ENCODE data around the gene TMED4.
"Not testable (repeated sequence)": the region's sequence is repeated elsewhere in the genome, so short reads cannot be mapped to it uniquely, and the experiment has no call there.

TMED4 gene

GRCh38 chr7:44606341-44607140 is 24.5 kb upstream of the TMED4 start, which contains the start of gene OGDH:
Gene OGDH (plus strand): TSS chr7:44606627. CDS start chr7:44624344, 17,717 bp downstream.
- Histone ChIP-seq H3K9ac (ENCODE audit: low read depth, low read length) (peak within 1 kb of the TSS; percentile 83), H3K4me3 (ENCODE audit: low read depth, low read length) (peak within 1 kb of the TSS; percentile 88), H3K9me3 (ENCODE audit: control insufficient read depth, insufficient read depth, low read length) (no peaks in the 10 kb centered on the region), H3K27ac (ENCODE audit: low read depth, low read length) (peak within 1 kb of the TSS; percentile 91), H3K27me3 (ENCODE audit: control insufficient read depth, insufficient read depth, low read length) (no peaks in the 10 kb centered on the region), H3K36me3 (ENCODE audit: control insufficient read depth, insufficient read depth, low read length) (no peaks in the 10 kb centered on the region), H3K4me1 (ENCODE audit: control insufficient read depth, insufficient read depth, low read length) (peaks cover 9% of the 10 kb centered on the region; the same call in 1 of the 2 replicates)

GRCh38 chr7:44604941-44605340 is 22.9 kb upstream of the TMED4 start:
- Histone ChIP-seq H3K27ac (ENCODE audit: low read depth, low read length) (no peak overlapping the region), H3K9ac (ENCODE audit: low read depth, low read length) (no peak overlapping the region), H3K4me1 (ENCODE audit: control insufficient read depth, insufficient read depth, low read length) (peaks cover 9% of the 10 kb centered on the region; the same call in 1 of the 2 replicates), H3K4me3 (ENCODE audit: low read depth, low read length) (no peak overlapping the region), H3K27me3 (ENCODE audit: control insufficient read depth, insufficient read depth, low read length) (no peaks in the 10 kb centered on the region), H3K9me3 (ENCODE audit: control insufficient read depth, insufficient read depth, low read length) (no peaks in the 10 kb centered on the region), H3K36me3 (ENCODE audit: control insufficient read depth, insufficient read depth, low read length) (no peaks in the 10 kb centered on the region)

- no peak overlapping the region for H3K9ac ChIP-seq (ENCODE audit: low read depth, low read length)
- peaks cover 3% of the 10 kb centered on the region; the same call in 1 of the 2 replicates for H3K4me1 ChIP-seq (ENCODE audit: control insufficient read depth, insufficient read depth, low read length)
Measured at GRCh38 chr7:44603193-44603592, 21.2 kb upstream of the TMED4 start.

GRCh38 chr7:44602576-44602910 is 20.5 kb upstream of the TMED4 start:
- Histone ChIP-seq H3K27me3 (ENCODE audit: control insufficient read depth, insufficient read depth, low read length) (no peaks in the 10 kb centered on the region), H3K4me3 (ENCODE audit: low read depth, low read length) (no peak overlapping the region), H3K4me1 (ENCODE audit: control insufficient read depth, insufficient read depth, low read length) (peaks cover 3% of the 10 kb centered on the region; the same call in 1 of the 2 replicates), H3K27ac (ENCODE audit: low read depth, low read length) (no peak overlapping the region), H3K9me3 (ENCODE audit: control insufficient read depth, insufficient read depth, low read length) (no peaks in the 10 kb centered on the region), H3K36me3 (ENCODE audit: control insufficient read depth, insufficient read depth, low read length) (no peaks in the 10 kb centered on the region), H3K9ac (ENCODE audit: low read depth, low read length) (no peak overlapping the region)

More at GRCh38 chr7:44603193-44603592, 21.2 kb upstream of the TMED4 start:
- no peaks in the 10 kb centered on the region for H3K9me3 ChIP-seq (ENCODE audit: control insufficient read depth, insufficient read depth, low read length)
- H3K27me3 ChIP-seq (ENCODE audit: control insufficient read depth, insufficient read depth, low read length), result no peaks in the 10 kb centered on the region
- H3K27ac ChIP-seq (ENCODE audit: low read depth, low read length), result no peak overlapping the region
- H3K36me3 ChIP-seq (ENCODE audit: control insufficient read depth, insufficient read depth, low read length), result no peaks in the 10 kb centered on the region
- no peak overlapping the region for H3K4me3 ChIP-seq (ENCODE audit: low read depth, low read length)

GRCh38 chr7:44599222-44599621 is 17.2 kb upstream of the TMED4 start:
- Histone ChIP-seq H3K9me3 (ENCODE audit: control insufficient read depth, insufficient read depth, low read length) (no peaks in the 10 kb centered on the region), H3K27ac (ENCODE audit: low read depth, low read length) (no peak overlapping the region), H3K4me1 (ENCODE audit: control insufficient read depth, insufficient read depth, low read length) (no peaks in the 10 kb centered on the region), H3K9ac (ENCODE audit: low read depth, low read length) (no peak overlapping the region), H3K36me3 (ENCODE audit: control insufficient read depth, insufficient read depth, low read length) (no peaks in the 10 kb centered on the region), H3K27me3 (ENCODE audit: control insufficient read depth, insufficient read depth, low read length) (no peaks in the 10 kb centered on the region), H3K4me3 (ENCODE audit: low read depth, low read length) (no peak overlapping the region)

GRCh38 chr7:44597181-44597580 is 15.2 kb upstream of the TMED4 start:
- H3K27ac ChIP-seq (ENCODE audit: low read depth, low read length); H3K9ac ChIP-seq (ENCODE audit: low read depth, low read length); H3K9me3 ChIP-seq (ENCODE audit: control insufficient read depth, insufficient read depth, low read length); H3K36me3 ChIP-seq (ENCODE audit: control insufficient read depth, insufficient read depth, low read length); H3K4me3 ChIP-seq (ENCODE audit: low read depth, low read length); H3K4me1 ChIP-seq (ENCODE audit: control insufficient read depth, insufficient read depth, low read length); H3K27me3 ChIP-seq (ENCODE audit: control insufficient read depth, insufficient read depth, low read length): not testable (repeated sequence)

- no peaks in the 10 kb centered on the region for H3K9me3 ChIP-seq (ENCODE audit: control insufficient read depth, insufficient read depth, low read length)
- no peak overlapping the region for H3K27ac ChIP-seq (ENCODE audit: low read depth, low read length)
- H3K4me1 ChIP-seq (ENCODE audit: control insufficient read depth, insufficient read depth, low read length), result no peaks in the 10 kb centered on the region
- no peaks in the 10 kb centered on the region for H3K36me3 ChIP-seq (ENCODE audit: control insufficient read depth, insufficient read depth, low read length)
- H3K4me3 ChIP-seq (ENCODE audit: low read depth, low read length), result no peak overlapping the region
- H3K9ac ChIP-seq (ENCODE audit: low read depth, low read length), result no peak overlapping the region
- H3K27me3 ChIP-seq (ENCODE audit: control insufficient read depth, insufficient read depth, low read length), result no peaks in the 10 kb centered on the region
Measured at GRCh38 chr7:44595934-44596635, 14.1 kb upstream of the TMED4 start.

GRCh38 chr7:44590910-44591309 is 8.9 kb upstream of the TMED4 start:
- H3K4me1 ChIP-seq (ENCODE audit: control insufficient read depth, insufficient read depth, low read length), result no peaks in the 10 kb centered on the region
- no peaks in the 10 kb centered on the region for H3K27me3 ChIP-seq (ENCODE audit: control insufficient read depth, insufficient read depth, low read length)
- H3K9me3 ChIP-seq (ENCODE audit: control insufficient read depth, insufficient read depth, low read length), result no peaks in the 10 kb centered on the region
- H3K4me3 ChIP-seq (ENCODE audit: low read depth, low read length), result no peak overlapping the region
- no peaks in the 10 kb centered on the region for H3K36me3 ChIP-seq (ENCODE audit: control insufficient read depth, insufficient read depth, low read length)
- H3K27ac ChIP-seq (ENCODE audit: low read depth, low read length), result no peak overlapping the region
- no peak overlapping the region for H3K9ac ChIP-seq (ENCODE audit: low read depth, low read length)

GRCh38 chr7:44587843-44588711 is 6.0 kb upstream of the TMED4 start:
- H3K27ac ChIP-seq (ENCODE audit: low read depth, low read length), result no peak overlapping the region
- no peaks in the 10 kb centered on the region for H3K9me3 ChIP-seq (ENCODE audit: control insufficient read depth, insufficient read depth, low read length)
- no peak overlapping the region for H3K4me3 ChIP-seq (ENCODE audit: low read depth, low read length)
- no peaks in the 10 kb centered on the region for H3K27me3 ChIP-seq (ENCODE audit: control insufficient read depth, insufficient read depth, low read length)
- H3K36me3 ChIP-seq (ENCODE audit: control insufficient read depth, insufficient read depth, low read length), result no peaks in the 10 kb centered on the region
- no peaks in the 10 kb centered on the region for H3K4me1 ChIP-seq (ENCODE audit: control insufficient read depth, insufficient read depth, low read length)
- H3K9ac ChIP-seq (ENCODE audit: low read depth, low read length), result no peak overlapping the region

- peaks cover 4% of the 10 kb centered on the region; the same call in 1 of the 2 replicates for H3K4me1 ChIP-seq (ENCODE audit: control insufficient read depth, insufficient read depth, low read length)
- no peaks in the 10 kb centered on the region for H3K27me3 ChIP-seq (ENCODE audit: control insufficient read depth, insufficient read depth, low read length)
- H3K4me3 ChIP-seq (ENCODE audit: low read depth, low read length), result peak overlapping the region; percentile 84
- H3K9me3 ChIP-seq (ENCODE audit: control insufficient read depth, insufficient read depth, low read length), result no peaks in the 10 kb centered on the region
- H3K27ac ChIP-seq (ENCODE audit: low read depth, low read length), result no peak overlapping the region
- peaks cover 24% of the 10 kb centered on the region for H3K36me3 ChIP-seq (ENCODE audit: control insufficient read depth, insufficient read depth, low read length)
- no peak overlapping the region for H3K9ac ChIP-seq (ENCODE audit: low read depth, low read length)
Measured at GRCh38 chr7:44583146-44583865, 1.3 kb upstream of the TMED4 start.

All from HUES48 (cell line).